SK-N-SH (cell line): ENCODE measurements around the gene PAQR6. TPM values are rescaled to one million over a fixed set of nuclear protein-coding genes. Genes with fewer than 3 reads are reported as not detected.

Experiments
- CTCF ChIA-PET: fragments of 300-600, 350-600 bp; formaldehyde crosslinking; extraction: SDS; loops from one replicate; lab custom pipeline; 2021; lab: Yijun Ruan, JAX
- POLR2A ChIA-PET: fragments of 350-600 bp; sonication (Branson Sonifier 250); formaldehyde crosslinking; extraction: SDS; loops from one replicate; lab custom pipeline; 2020; ENCODE audit warnings: antibody characterized with exemption, inconsistent platforms; lab: Yijun Ruan, JAX
- DNase-seq: peaks from one replicate; pipeline ENCODE4 v3.0.0; 2012
- H2AFZ ChIP-seq: fragments of 200-600 bp; sonication (generic); 2 replicates; pipeline ENCODE4 v1.8.1; 2016; ENCODE audit warnings: antibody characterized with exemption, mild to moderate bottlenecking, low read depth
- H3F3A ChIP-seq: fragments of 200-600 bp; sonication (generic); replicated peaks from 2 replicates; pipeline ENCODE3; 2016; ENCODE audit warnings: antibody characterized with exemption, mild to moderate bottlenecking; ENCODE audit not compliant: insufficient read depth
- H3K27ac ChIP-seq, 2 experiments: fragments of 200-500 bp in 1 of 2; fragments of 200-600 bp in 1 of 2; sonication (Bioruptor generic) in 1 of 2; sonication (generic), shearing (Covaris generic) in 1 of 2; 2 replicates each; pipeline versions ENCODE4 v1.5.1 to v1.6.1; 2014 to 2016; ENCODE audit warnings: low read depth in 2 of 2, inconsistent platforms in 1 of 2, low read length in 1 of 2, mild to moderate bottlenecking in 1 of 2, mixed read lengths in 1 of 2
- H3K27me3 ChIP-seq: fragments of 200-600 bp; sonication (generic), shearing (Covaris generic); 2 replicates; pipeline ENCODE4 v1.6.1; 2016; ENCODE audit warnings: mixed run types; ENCODE audit not compliant: insufficient read depth
- H3K36me3 ChIP-seq, 2 experiments: fragments of 200-500 bp in 1 of 2; fragments of 200-600 bp in 1 of 2; sonication (Bioruptor generic) in 1 of 2; sonication (generic) in 1 of 2; replicated peaks in 1 of 2; 2 replicates each; pipeline versions ENCODE3 to v1.5.1; 2014 to 2016; ENCODE audit warnings: low read length in 1 of 2, mild to moderate bottlenecking in 1 of 2; ENCODE audit not compliant: insufficient read depth in 2 of 2, control insufficient read depth in 1 of 2
- H3K4me1 ChIP-seq, 2 experiments: fragments of 200-500 bp in 1 of 2; fragments of 200-600 bp in 1 of 2; sonication (Bioruptor generic) in 1 of 2; sonication (generic), shearing (Covaris generic) in 1 of 2; 2 replicates each; pipeline versions ENCODE4 v1.5.1 to v1.6.1; 2014 to 2016; ENCODE audit warnings: low read depth in 1 of 2, low read length in 1 of 2, mixed run types in 1 of 2; ENCODE audit not compliant: insufficient read depth in 2 of 2, control insufficient read depth in 1 of 2
- H3K4me2 ChIP-seq: fragments of 200-600 bp; sonication (generic), shearing (Covaris generic); 2 replicates; pipeline ENCODE4 v1.6.1; 2017; ENCODE audit warnings: mixed run types
- H3K4me3 ChIP-seq, 2 experiments: fragments of 200-500 bp in 1 of 2; fragments of 200-600 bp in 1 of 2; sonication (Bioruptor generic) in 1 of 2; sonication (generic), shearing (Covaris generic) in 1 of 2; 2 replicates each; pipeline versions ENCODE4 v1.5.1 to v1.8.1; 2014 to 2016; ENCODE audit warnings: low read depth in 2 of 2, inconsistent platforms in 1 of 2, low read length in 1 of 2, mild to moderate bottlenecking in 1 of 2, mixed read lengths in 1 of 2, moderate library complexity in 1 of 2
- H3K79me2 ChIP-seq: fragments of 200-600 bp; sonication (generic); 2 replicates; pipeline ENCODE4 v1.8.1; 2017; ENCODE audit warnings: mild to moderate bottlenecking; ENCODE audit not compliant: insufficient read depth
- H3K9ac ChIP-seq: fragments of 200-600 bp; sonication (generic); 2 replicates; pipeline ENCODE4 v1.6.1; 2017; ENCODE audit warnings: mixed run types
- H3K9me2 ChIP-seq: fragments of 200-600 bp; sonication (generic); 2 replicates; pipeline ENCODE4 v1.6.1; 2017; ENCODE audit warnings: mixed run types
- H3K9me3 ChIP-seq: fragments of 200-600 bp; sonication (generic); 2 replicates; pipeline ENCODE4 v1.6.1; 2017; ENCODE audit warnings: mixed run types, mild to moderate bottlenecking, moderate library complexity
- H4K20me1 ChIP-seq: fragments of 200-600 bp; sonication (generic); 2 replicates; pipeline ENCODE4 v1.6.1; 2017; ENCODE audit warnings: mild to moderate bottlenecking, mixed run types; ENCODE audit not compliant: insufficient read depth
- ELF1 ChIP-seq: IDR thresholded peaks from 2 replicates; pipeline ENCODE4 v1.4.0; 2012
- EZH2phosphoT487 ChIP-seq: fragments of 200-600 bp; sonication (generic); IDR thresholded peaks from 2 replicates; pipeline ENCODE4 v1.6.1; 2017; ENCODE audit warnings: low read depth, mixed run types, mild to moderate bottlenecking, antibody characterized with exemption, moderate library complexity, borderline replicate concordance
- FOSL2 ChIP-seq: IDR thresholded peaks from 2 replicates; pipeline ENCODE4 v1.4.0; 2012; ENCODE audit warnings: low read depth, mild to moderate bottlenecking, moderate library complexity, borderline replicate concordance
- GABPA ChIP-seq: IDR thresholded peaks from 2 replicates; pipeline ENCODE4 v1.4.0; 2012; ENCODE audit warnings: low read depth, mild to moderate bottlenecking
- GATA2 ChIP-seq: sonication (generic); formaldehyde crosslinking; IDR thresholded peaks from 2 replicates; pipeline ENCODE4 v1.5.0; 2020; ENCODE audit warnings: mild to moderate bottlenecking, missing genetic modification reagents
- JUND ChIP-seq: IDR thresholded peaks from 2 replicates; pipeline ENCODE4 v1.4.0; 2012
- MEF2A ChIP-seq: IDR thresholded peaks from 2 replicates; pipeline ENCODE4 v1.4.0; 2012; ENCODE audit warnings: low read depth, borderline replicate concordance
- NFIC ChIP-seq: IDR thresholded peaks from 2 replicates; pipeline ENCODE4 v1.4.0; 2012; ENCODE audit warnings: borderline replicate concordance
- NRF1 ChIP-seq: IDR thresholded peaks from 2 replicates; pipeline ENCODE4 v1.6.1; 2012; ENCODE audit warnings: low read depth, mild to moderate bottlenecking, low read length
- RXRA ChIP-seq: IDR thresholded peaks from 2 replicates; pipeline ENCODE4 v1.4.0; 2012; ENCODE audit warnings: low read depth, mild to moderate bottlenecking, borderline replicate concordance
- SIN3A ChIP-seq: IDR thresholded peaks from 2 replicates; pipeline ENCODE4 v1.6.1; 2012; ENCODE audit warnings: low read depth, mild to moderate bottlenecking, low read length, moderate library complexity, borderline replicate concordance
- SMC3 ChIP-seq: IDR thresholded peaks from 2 replicates; pipeline ENCODE4 v1.6.1; 2012; ENCODE audit warnings: low read depth, low read length, improper control_type of control experiment
- TAF1 ChIP-seq: IDR thresholded peaks from 2 replicates; pipeline ENCODE4 v1.6.1; 2012; ENCODE audit warnings: low read depth, mild to moderate bottlenecking, low read length, moderate library complexity, borderline replicate concordance
- WGBS: methylation state at CpG from one replicate; pipeline ENCODE4 v1.1.6; 2017; ENCODE audit warnings: low lambda C conversion rate; 5-methylcytosine and 5-hydroxymethylcytosine counted together
- polyA plus RNA-seq, 3 experiments: library from polyadenylated mRNA; depleted of rRNA; stranded (reverse); fragments of >200 nt; gene quantifications; 2 replicates each; pipeline ENCODE4 v1.2.3, GENCODE V29; 2012
- TF ChIP-seq, protein P1 (sequence below): IDR thresholded peaks from 2 replicates; pipeline ENCODE4 v1.4.0; 2012; ENCODE audit warnings: low read depth, borderline replicate concordance
- TF ChIP-seq, protein P2 (sequence below): fragments of 150-350 bp; IDR thresholded peaks from 2 replicates; pipeline ENCODE4 v1.6.1; 2016; ENCODE audit warnings: mild to moderate bottlenecking, low read depth, low read length
- TF ChIP-seq, protein P3 (sequence below): IDR thresholded peaks from 2 replicates; pipeline ENCODE4; 2012
- TF ChIP-seq, protein P4 (sequence below): fragments of 150-350 bp; IDR thresholded peaks from 2 replicates; pipeline ENCODE4 v1.6.1; 2017; ENCODE audit warnings: antibody characterized with exemption, low read length, low read depth, borderline replicate concordance

PAQR6 gene
- polyA plus RNA-seq, 1 of the 3 experiments (the other 2 are of a cell fraction), result 2.4 TPM

DNA sequence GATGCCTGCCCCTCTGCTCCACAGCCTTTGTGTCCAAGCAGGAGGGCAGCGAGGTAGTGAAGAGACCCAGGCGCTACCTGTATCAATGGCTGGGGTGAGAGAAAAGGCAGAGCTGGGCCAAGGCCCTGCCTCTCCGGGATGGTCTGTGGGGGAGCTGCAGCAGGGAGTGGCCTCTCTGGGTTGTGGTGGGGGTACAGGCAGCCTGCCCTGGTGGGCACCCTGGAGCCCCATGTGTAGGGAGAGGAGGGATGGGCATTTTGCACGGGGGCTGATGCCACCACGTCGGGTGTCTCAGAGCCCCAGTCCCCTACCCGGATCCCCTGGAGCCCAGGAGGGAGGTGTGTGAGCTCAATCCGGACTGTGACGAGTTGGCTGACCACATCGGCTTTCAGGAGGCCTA lies 5.1 kb downstream of the PAQR6 start (continued):
- TF ChIP-seq, protein P1, sequence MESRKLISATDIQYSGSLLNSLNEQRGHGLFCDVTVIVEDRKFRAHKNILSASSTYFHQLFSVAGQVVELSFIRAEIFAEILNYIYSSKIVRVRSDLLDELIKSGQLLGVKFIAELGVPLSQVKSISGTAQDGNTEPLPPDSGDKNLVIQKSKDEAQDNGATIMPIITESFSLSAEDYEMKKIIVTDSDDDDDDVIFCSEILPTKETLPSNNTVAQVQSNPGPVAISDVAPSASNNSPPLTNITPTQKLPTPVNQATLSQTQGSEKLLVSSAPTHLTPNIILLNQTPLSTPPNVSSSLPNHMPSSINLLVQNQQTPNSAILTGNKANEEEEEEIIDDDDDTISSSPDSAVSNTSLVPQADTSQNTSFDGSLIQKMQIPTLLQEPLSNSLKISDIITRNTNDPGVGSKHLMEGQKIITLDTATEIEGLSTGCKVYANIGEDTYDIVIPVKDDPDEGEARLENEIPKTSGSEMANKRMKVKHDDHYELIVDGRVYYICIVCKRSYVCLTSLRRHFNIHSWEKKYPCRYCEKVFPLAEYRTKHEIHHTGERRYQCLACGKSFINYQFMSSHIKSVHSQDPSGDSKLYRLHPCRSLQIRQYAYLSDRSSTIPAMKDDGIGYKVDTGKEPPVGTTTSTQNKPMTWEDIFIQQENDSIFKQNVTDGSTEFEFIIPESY, result no peak
- TF ChIP-seq GABPA (no peak), MEF2A (no peak)

GRCh38 chr1:156241926-156242325 lies 5.9 kb downstream of the PAQR6 start, which contains the start of gene BGLAP:
Gene BGLAP (plus strand): TSS chr1:156242184. CDS start chr1:156242232, 48 bp downstream.
- Histone ChIP-seq H4K20me1 (no peaks in the 10 kb centered on the region), H3K36me3 (peaks cover 3% of the 10 kb centered on the region in 2 experiments), H3K9me2 (no peaks in the 10 kb centered on the region), H3K4me3 (no peak within 1 kb of the TSS), H3K9ac (no peak within 1 kb of the TSS), H3K4me1 (peaks cover 7 to 27% of the 10 kb centered on the region in 2 experiments; a peak in 2 of 4 replicates), H3K27me3 (no peaks in the 10 kb centered on the region), H3K4me2 (peak within 1 kb of the TSS; percentile 36; the same call in 1 of the 2 replicates), H3K27ac (peak within 1 kb of the TSS in 1 of 2 experiments; percentile 62; a peak in 1 of 4 replicates), H3K79me2 (no peaks in the 10 kb centered on the region), H3F3A (no peaks in the 10 kb centered on the region), H3K9me3 (no peaks in the 10 kb centered on the region), H2AFZ (no peak within 1 kb of the TSS; the same call in 1 of the 2 replicates)
- TF ChIP-seq GATA2 (CRISPR knock-in tag) (no peak), NFIC (no peak), ELF1 (no peak), EZH2phosphoT487 (no peak), SMC3 (no peak)
- TF ChIP-seq, protein P2, sequence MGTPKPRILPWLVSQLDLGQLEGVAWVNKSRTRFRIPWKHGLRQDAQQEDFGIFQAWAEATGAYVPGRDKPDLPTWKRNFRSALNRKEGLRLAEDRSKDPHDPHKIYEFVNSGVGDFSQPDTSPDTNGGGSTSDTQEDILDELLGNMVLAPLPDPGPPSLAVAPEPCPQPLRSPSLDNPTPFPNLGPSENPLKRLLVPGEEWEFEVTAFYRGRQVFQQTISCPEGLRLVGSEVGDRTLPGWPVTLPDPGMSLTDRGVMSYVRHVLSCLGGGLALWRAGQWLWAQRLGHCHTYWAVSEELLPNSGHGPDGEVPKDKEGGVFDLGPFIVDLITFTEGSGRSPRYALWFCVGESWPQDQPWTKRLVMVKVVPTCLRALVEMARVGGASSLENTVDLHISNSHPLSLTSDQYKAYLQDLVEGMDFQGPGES, result no peak
- 91% methylated on average over 11 of the region's 14 CpGs for WGBS
- ChIA-PET POLR2A (interaction anchor here (0.8 to 1.0 kb wide), 3 partner anchors 10 to 40 kb away, joined by 3 to 4 read pairs (median 4); partner anchors contain the start of gene SMG5), CTCF (interaction anchor here (1.2 to 1.8 kb wide), 2 partner anchors 18 to 146 kb away, joined by 3 to 9 read pairs; no protein-coding TSS in a partner anchor)
- peak; percentile 39 for DNase-seq

DNA sequence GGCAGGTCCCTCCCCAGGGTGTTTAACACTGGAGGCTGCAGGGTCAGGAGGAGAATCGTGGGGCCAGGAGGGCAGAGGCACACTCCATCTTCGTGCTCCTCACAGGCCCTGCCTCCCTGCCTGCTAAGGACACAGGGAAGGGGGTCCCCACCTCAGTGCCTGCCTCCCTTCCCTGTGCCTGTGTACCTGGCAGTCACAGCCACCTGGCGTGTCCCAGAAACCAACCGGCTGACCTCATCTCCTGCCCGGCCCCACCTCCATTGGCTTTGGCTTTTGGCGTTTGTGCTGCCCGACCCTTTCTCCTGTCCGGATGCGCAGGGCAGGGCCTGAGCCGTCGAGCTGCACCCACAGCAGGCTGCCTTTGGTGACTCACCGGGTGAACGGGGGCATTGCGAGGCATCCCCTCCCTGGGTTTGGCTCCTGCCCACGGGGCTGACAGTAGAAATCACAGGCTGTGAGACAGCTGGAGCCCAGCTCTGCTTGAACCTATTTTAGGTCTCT lies 6.5 kb downstream of the PAQR6 start:
- Histone ChIP-seq H2AFZ (no peak overlapping the region; the same call in 1 of the 2 replicates), H3K4me1 (peaks cover 7 to 25% of the 10 kb centered on the region in 2 experiments; a peak in 2 of 4 replicates), H3K4me3 (no peak overlapping the region), H3K27ac (no peak overlapping the region; a peak in 1 of 4 replicates), H3K27me3 (no peaks in the 10 kb centered on the region), H3K79me2 (no peaks in the 10 kb centered on the region), H3K9me2 (no peaks in the 10 kb centered on the region), H4K20me1 (no peaks in the 10 kb centered on the region), H3K9ac (no peak overlapping the region), H3K4me2 (peak overlapping the region; percentile 36; the same call in 1 of the 2 replicates), H3K9me3 (no peaks in the 10 kb centered on the region), H3K36me3 (peaks cover 3 to 9% of the 10 kb centered on the region in 2 experiments), H3F3A (no peaks in the 10 kb centered on the region)
- no peak for DNase-seq
- POLR2A ChIA-PET, result interaction anchor here (0.6 to 1.0 kb wide), 4 partner anchors 8 to 41 kb away, joined by 3 to 5 read pairs (median 4); partner anchors contain the start of gene SMG5
- CTCF ChIA-PET, result interaction anchor here (1.2 to 1.3 kb wide), 2 partner anchors 16 to 145 kb away, joined by 3 to 4 read pairs; no protein-coding TSS in a partner anchor
- WGBS, result 60% methylated on average over 14 of the region's 15 CpGs
- TF ChIP-seq, protein P3, sequence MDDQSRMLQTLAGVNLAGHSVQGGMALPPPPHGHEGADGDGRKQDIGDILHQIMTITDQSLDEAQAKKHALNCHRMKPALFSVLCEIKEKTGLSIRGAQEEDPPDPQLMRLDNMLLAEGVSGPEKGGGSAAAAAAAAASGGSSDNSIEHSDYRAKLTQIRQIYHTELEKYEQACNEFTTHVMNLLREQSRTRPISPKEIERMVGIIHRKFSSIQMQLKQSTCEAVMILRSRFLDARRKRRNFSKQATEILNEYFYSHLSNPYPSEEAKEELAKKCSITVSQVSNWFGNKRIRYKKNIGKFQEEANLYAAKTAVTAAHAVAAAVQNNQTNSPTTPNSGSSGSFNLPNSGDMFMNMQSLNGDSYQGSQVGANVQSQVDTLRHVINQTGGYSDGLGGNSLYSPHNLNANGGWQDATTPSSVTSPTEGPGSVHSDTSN, result no peak; the same call in 1 of the 2 replicates
- TF ChIP-seq ELF1, result no peak
- no peak for TF ChIP-seq NFIC
- no peak; the same call in 1 of the 2 replicates for TF ChIP-seq RXRA
- no peak for TF ChIP-seq TAF1
- 0 out of 2 replicates have a peak, but pooled peaks have one; percentile 24 for TF ChIP-seq JUND
- TF ChIP-seq, protein P2, result no peak
- TF ChIP-seq, protein P4, sequence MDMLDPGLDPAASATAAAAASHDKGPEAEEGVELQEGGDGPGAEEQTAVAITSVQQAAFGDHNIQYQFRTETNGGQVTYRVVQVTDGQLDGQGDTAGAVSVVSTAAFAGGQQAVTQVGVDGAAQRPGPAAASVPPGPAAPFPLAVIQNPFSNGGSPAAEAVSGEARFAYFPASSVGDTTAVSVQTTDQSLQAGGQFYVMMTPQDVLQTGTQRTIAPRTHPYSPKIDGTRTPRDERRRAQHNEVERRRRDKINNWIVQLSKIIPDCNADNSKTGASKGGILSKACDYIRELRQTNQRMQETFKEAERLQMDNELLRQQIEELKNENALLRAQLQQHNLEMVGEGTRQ, result no peak
- no peak for TF ChIP-seq GATA2 (CRISPR knock-in tag)
- TF ChIP-seq GABPA, result no peak
- TF ChIP-seq NRF1, result no peak
- TF ChIP-seq FOSL2, result peak; percentile 67
- TF ChIP-seq SIN3A, result 0 out of 2 replicates have a peak, but pooled peaks have one; percentile 20
